H9 (cell line): ENCODE data around the gene MORF4L2. TPM values are rescaled to one million over a fixed set of nuclear protein-coding genes. Genes with fewer than 3 reads are reported as not detected.
"Not testable (repeated sequence)": the region's sequence is repeated elsewhere in the genome, so short reads cannot be mapped to it uniquely, and the experiment has no call there.

Source experiments
- DNase-seq: peaks from one replicate; pipeline ENCODE4 v3.0.0-alpha.2; 2017
- H2AFZ ChIP-seq: one replicate; pipeline ENCODE4 v1.6.1; 2013; ENCODE audit warnings: mild to moderate bottlenecking, low read length, control low read depth, moderate library complexity
- H2AK5ac ChIP-seq: 2 replicates; pipeline ENCODE4 v1.6.1; 2013; ENCODE audit warnings: low read length, control low read depth, mixed read lengths; ENCODE audit not compliant: insufficient read length
- H2BK120ac ChIP-seq: one replicate; pipeline ENCODE4 v1.6.1; 2013; ENCODE audit warnings: low read depth, mild to moderate bottlenecking, low read length, control low read depth, inconsistent platforms; ENCODE audit not compliant: poor library complexity, severe bottlenecking
- H2BK12ac ChIP-seq: 2 replicates; pipeline ENCODE4 v1.6.1; 2013; ENCODE audit warnings: low read length, control low read depth, mixed read lengths, low read depth; ENCODE audit not compliant: insufficient read length
- H2BK15ac ChIP-seq: 2 replicates; pipeline ENCODE4 v1.6.1; 2013; ENCODE audit warnings: low read depth, low read length, control low read depth
- H2BK20ac ChIP-seq: one replicate; pipeline ENCODE4 v1.6.1; 2013; ENCODE audit warnings: low read depth, mild to moderate bottlenecking, low read length, control low read depth, inconsistent platforms; ENCODE audit not compliant: poor library complexity, severe bottlenecking
- H2BK5ac ChIP-seq: 2 replicates; pipeline ENCODE4 v1.6.1; 2013; ENCODE audit warnings: low read length, control low read depth, mixed read lengths; ENCODE audit not compliant: insufficient read length
- H3K14ac ChIP-seq: 2 replicates; pipeline ENCODE4 v1.6.1; 2013; ENCODE audit warnings: low read length, control low read depth; ENCODE audit not compliant: insufficient read depth
- H3K18ac ChIP-seq: 2 replicates; pipeline ENCODE4 v1.6.1; 2013; ENCODE audit warnings: low read depth, mild to moderate bottlenecking, mixed read lengths, low read length, control low read depth; ENCODE audit not compliant: insufficient read length
- H3K23ac ChIP-seq: 2 replicates; pipeline ENCODE4 v1.6.1; 2013; ENCODE audit warnings: low read length, control low read depth, mixed read lengths, low read depth; ENCODE audit not compliant: insufficient read length
- H3K23me2 ChIP-seq: 2 replicates; pipeline ENCODE4 v1.6.1; 2013; ENCODE audit warnings: low read depth, mild to moderate bottlenecking, mixed read lengths, low read length, control low read depth; ENCODE audit not compliant: insufficient read length, poor library complexity, severe bottlenecking
- H3K27ac ChIP-seq: 2 replicates; pipeline ENCODE4 v1.5.1; 2013; ENCODE audit warnings: low read length, control low read depth, mixed read lengths, low read depth; ENCODE audit not compliant: insufficient read length
- H3K27me3 ChIP-seq: 2 replicates; pipeline ENCODE4 v1.6.1; 2013; ENCODE audit warnings: low read length, control low read depth, inconsistent platforms; ENCODE audit not compliant: insufficient read depth
- H3K4ac ChIP-seq: 2 replicates; pipeline ENCODE4 v1.6.1; 2013; ENCODE audit warnings: low read depth, mild to moderate bottlenecking, control low read depth, inconsistent platforms, low read length, moderate library complexity
- H3K4me1 ChIP-seq: 2 replicates; pipeline ENCODE4 v1.6.1; 2013; ENCODE audit warnings: low read length, control low read depth, inconsistent platforms; ENCODE audit not compliant: insufficient read depth
- H3K4me2 ChIP-seq: 2 replicates; pipeline ENCODE4 v1.6.1; 2013; ENCODE audit warnings: low read length, control low read depth, mixed read lengths; ENCODE audit not compliant: insufficient read length, insufficient read depth
- H3K56ac ChIP-seq: 2 replicates; pipeline ENCODE4 v1.6.1; 2013; ENCODE audit warnings: low read depth, mild to moderate bottlenecking, mixed read lengths, low read length, control low read depth; ENCODE audit not compliant: insufficient read length
- H3K79me1 ChIP-seq: 2 replicates; pipeline ENCODE4 v1.6.1; 2013; ENCODE audit warnings: low read depth, mild to moderate bottlenecking, moderate library complexity, low read length, control low read depth, inconsistent platforms; ENCODE audit not compliant: insufficient read depth, poor library complexity, severe bottlenecking
- H3K79me2 ChIP-seq: 2 replicates; pipeline ENCODE4 v1.6.1; 2013; ENCODE audit warnings: low read length, control low read depth, inconsistent platforms; ENCODE audit not compliant: insufficient read depth
- H3K9ac ChIP-seq: 2 replicates; pipeline ENCODE4 v1.6.1; 2013; ENCODE audit warnings: low read length, control low read depth, mixed read lengths; ENCODE audit not compliant: insufficient read length; ENCODE audit errors: extremely low read depth
- H3K9me3 ChIP-seq: one replicate; pipeline ENCODE4 v1.6.1; 2013; ENCODE audit warnings: low read depth, low read length, inconsistent platforms; ENCODE audit not compliant: control insufficient read depth
- H3T11ph ChIP-seq: one replicate; pipeline ENCODE4 v1.6.1; 2013; ENCODE audit warnings: mild to moderate bottlenecking, low read length, control low read depth, inconsistent platforms
- H4K20me1 ChIP-seq: one replicate; pipeline ENCODE4 v1.6.1; 2013; ENCODE audit not compliant: control insufficient read depth, insufficient read length, insufficient read depth
- H4K5ac ChIP-seq: 2 replicates; pipeline ENCODE4 v1.6.1; 2013; ENCODE audit warnings: low read depth, mild to moderate bottlenecking, mixed read lengths, low read length, control low read depth; ENCODE audit not compliant: insufficient read length
- H4K8ac ChIP-seq: replicated peaks from 2 replicates; pipeline ENCODE4 v1.6.1; 2013; ENCODE audit warnings: low read length, control low read depth, mixed read lengths, low read depth; ENCODE audit not compliant: insufficient read length
- H4K91ac ChIP-seq: 2 replicates; pipeline ENCODE4 v1.6.1; 2013; ENCODE audit warnings: low read depth, mild to moderate bottlenecking, moderate library complexity, mixed read lengths, low read length, control low read depth; ENCODE audit not compliant: insufficient read length
- H3K27ac Mint-ChIP-seq, 3 experiments: 2 replicates in 2 of 3; 3 replicates in 1 of 3; pipeline ENCODE4 v1.8.0; 2020 to 2021; ENCODE audit warnings: mixed read lengths in 3 of 3, mild to moderate bottlenecking in 1 of 3, moderate library complexity in 1 of 3
- H3K27me3 Mint-ChIP-seq: 2 replicates; pipeline ENCODE4 v1.8.0; 2021; ENCODE audit warnings: low read depth, mild to moderate bottlenecking, moderate library complexity, mixed read lengths
- H3K36me3 Mint-ChIP-seq, 3 experiments: 2 replicates in 2 of 3; 3 replicates in 1 of 3; pipeline ENCODE4 v1.8.0; 2020 to 2021; ENCODE audit warnings: low read depth in 3 of 3, mixed read lengths in 3 of 3; ENCODE audit not compliant: insufficient read depth in 1 of 3
- H3K4me1 Mint-ChIP-seq, 2 experiments: 2 replicates each; pipeline ENCODE4 v1.8.0; 2020; ENCODE audit warnings: mixed read lengths in 2 of 2
- H3K4me3 Mint-ChIP-seq, 2 experiments: 2 replicates in 1 of 2; 3 replicates in 1 of 2; pipeline ENCODE4 v1.8.0; 2020 to 2021; ENCODE audit warnings: mild to moderate bottlenecking in 2 of 2, mixed read lengths in 2 of 2, moderate library complexity in 1 of 2
- H3K9me3 Mint-ChIP-seq, 2 experiments: 2 replicates in 1 of 2; 3 replicates in 1 of 2; pipeline ENCODE4 v1.8.0; 2020; ENCODE audit warnings: mild to moderate bottlenecking in 2 of 2, mixed read lengths in 2 of 2, moderate library complexity in 1 of 2
- CTCF ChIP-seq: fragments of 200-600 bp; sonication (generic); conservative IDR thresholded peaks from 3 replicates; pipeline ENCODE4 v1.8.0; 2021; ENCODE audit warnings: antibody characterized with exemption, mild to moderate bottlenecking
- WGBS: extraction: QIAGEN DNeasy Blood & Tissue Kit; methylation state at CpG from one replicate; pipeline ENCODE4 v1.1.7; 2013; ENCODE audit warnings: missing lambda C conversion rate, low lambda C conversion rate, mixed read lengths; ENCODE audit not compliant: insufficient read length; ENCODE audit errors: extremely low coverage; 5-methylcytosine and 5-hydroxymethylcytosine counted together
- total RNA-seq: library from RNA; stranded (reverse); gene quantifications from 2 replicates; pipeline ENCODE4 v1.2.1, GENCODE V29; 2021

MORF4L2 gene
- total RNA-seq, 1 experiment from 2014 or later: 378 TPM

DNA sequence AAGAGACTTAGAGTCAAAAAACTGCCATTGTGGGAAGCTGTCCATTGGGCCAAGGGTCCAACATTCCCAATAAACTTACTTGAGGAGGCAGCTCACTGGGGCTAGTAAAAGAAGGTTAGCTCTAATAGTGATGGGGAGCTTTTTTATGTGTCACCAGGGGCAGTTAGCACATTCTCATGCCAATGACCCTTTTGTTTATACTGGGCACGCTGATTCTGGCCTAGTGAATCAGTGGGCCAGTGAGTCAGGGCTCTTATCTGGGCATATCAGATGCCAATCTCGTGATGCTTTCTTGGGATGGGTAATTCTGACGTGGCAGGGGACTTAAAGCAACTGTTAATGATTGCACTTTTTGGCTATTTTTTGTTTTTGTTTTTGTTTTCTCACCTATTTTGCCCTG is 29.9 kb downstream of the MORF4L2 start:
- H4K8ac ChIP-seq: no peak overlapping the region
- H3K56ac ChIP-seq: no peak overlapping the region
- no peak overlapping the region for H2AFZ ChIP-seq
- H2AK5ac ChIP-seq: no peak overlapping the region
- TF ChIP-seq CTCF: no peak
- no peak overlapping the region for H2BK5ac ChIP-seq
- no peak overlapping the region for H2BK12ac ChIP-seq
- H3K9ac ChIP-seq: no peak overlapping the region
- no peak overlapping the region for H3K18ac ChIP-seq
- H2BK120ac ChIP-seq: no peak overlapping the region
- no peak overlapping the region for H4K91ac ChIP-seq
- H3K79me1 ChIP-seq: no peaks in the 10 kb centered on the region
- H3K4me2 ChIP-seq: no peak overlapping the region
- Mint-ChIP-seq H3K4me1 (peaks cover 0 to 6% of the 10 kb centered on the region in 2 experiments; a peak in 1 of 4 replicates), H3K36me3 (no peaks in the 10 kb centered on the region), H3K4me3 (no peak overlapping the region), H3K9me3 (peaks cover 2 to 40% of the 10 kb centered on the region in 2 experiments; a peak in 3 of 5 replicates), H3K27ac (no peak overlapping the region), H3K27me3 (peaks cover 6% of the 10 kb centered on the region; the same call in 1 of the 2 replicates)
- H3K4ac ChIP-seq: no peak overlapping the region
- no peaks in the 10 kb centered on the region for H3K27me3 ChIP-seq
- no peaks in the 10 kb centered on the region for H3K23me2 ChIP-seq
- no peaks in the 10 kb centered on the region for H3K9me3 ChIP-seq
- no peaks in the 10 kb centered on the region for H3K4me1 ChIP-seq
- DNase-seq: no peak
- no CpG with 5 or more reads among the region's 3 CpGs for WGBS
- H4K5ac ChIP-seq: no peak overlapping the region
- H3T11ph ChIP-seq: no peak overlapping the region
- no peak overlapping the region for H3K23ac ChIP-seq
- no peak overlapping the region for H2BK20ac ChIP-seq
- H3K14ac ChIP-seq: no peak overlapping the region
- H3K79me2 ChIP-seq: no peaks in the 10 kb centered on the region
- no peak overlapping the region for H2BK15ac ChIP-seq
- H3K27ac ChIP-seq: no peak overlapping the region
- H4K20me1 ChIP-seq: no peaks in the 10 kb centered on the region

- not testable (repeated sequence) for H3K27ac Mint-ChIP-seq, H2AK5ac ChIP-seq, H3K23ac ChIP-seq, H4K8ac ChIP-seq, H2BK5ac ChIP-seq, H3T11ph ChIP-seq, H3K4me1 Mint-ChIP-seq, H3K27me3 ChIP-seq, H2BK12ac ChIP-seq, H2AFZ ChIP-seq, H3K23me2 ChIP-seq, DNase-seq, H4K91ac ChIP-seq, H3K18ac ChIP-seq, H3K4me3 Mint-ChIP-seq, H4K5ac ChIP-seq, H3K27me3 Mint-ChIP-seq, H3K79me1 ChIP-seq, H3K36me3 Mint-ChIP-seq, H3K14ac ChIP-seq, H3K9me3 ChIP-seq, H3K9ac ChIP-seq, H3K4me2 ChIP-seq, H3K79me2 ChIP-seq, H3K4me1 ChIP-seq, H3K56ac ChIP-seq, H3K27ac ChIP-seq, H2BK15ac ChIP-seq, H4K20me1 ChIP-seq, H2BK20ac ChIP-seq, H3K4ac ChIP-seq, H2BK120ac ChIP-seq
- H3K9me3 Mint-ChIP-seq: peaks cover 2 to 36% of the 10 kb centered on the region in 2 experiments; a peak in 3 of 5 replicates
- WGBS: no CpG with 5 or more reads among the region's 7 CpGs
These were observed 31.1 kb downstream of the MORF4L2 start for GRCh38 chrX:103655230-103656000.
